ENCODE data around the gene ARFRP1.

DNA sequence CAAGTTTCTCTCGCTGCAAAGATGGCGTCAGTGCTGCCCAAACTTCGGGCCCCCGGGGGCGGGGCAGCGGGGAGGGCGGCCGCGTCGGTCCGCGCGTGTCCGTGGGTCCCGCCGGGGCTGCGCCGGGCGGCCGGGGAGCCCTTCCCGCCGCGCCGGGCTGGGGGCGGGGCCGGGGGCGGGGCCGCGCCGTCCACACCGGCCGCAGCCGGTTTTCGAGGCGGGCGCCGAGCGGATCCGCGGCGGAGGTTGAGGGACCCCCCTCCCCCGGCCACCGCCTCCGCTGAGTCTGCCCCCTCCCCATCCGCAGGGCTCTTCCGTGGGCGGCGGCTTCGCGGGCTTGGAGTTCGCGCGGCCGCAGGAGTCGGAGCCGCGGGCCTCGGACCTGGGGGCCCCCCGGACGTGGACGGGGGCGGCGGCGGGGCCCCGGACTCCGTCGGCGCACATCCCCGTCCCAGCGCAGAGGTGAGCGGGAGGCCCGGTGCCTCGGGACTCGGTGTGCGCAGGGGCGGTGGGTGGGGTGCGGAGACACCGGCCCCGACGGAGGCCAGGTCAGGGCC is 32.4 kb upstream of the ARFRP1 start:
- TF ChIP-seq, protein P1, sequence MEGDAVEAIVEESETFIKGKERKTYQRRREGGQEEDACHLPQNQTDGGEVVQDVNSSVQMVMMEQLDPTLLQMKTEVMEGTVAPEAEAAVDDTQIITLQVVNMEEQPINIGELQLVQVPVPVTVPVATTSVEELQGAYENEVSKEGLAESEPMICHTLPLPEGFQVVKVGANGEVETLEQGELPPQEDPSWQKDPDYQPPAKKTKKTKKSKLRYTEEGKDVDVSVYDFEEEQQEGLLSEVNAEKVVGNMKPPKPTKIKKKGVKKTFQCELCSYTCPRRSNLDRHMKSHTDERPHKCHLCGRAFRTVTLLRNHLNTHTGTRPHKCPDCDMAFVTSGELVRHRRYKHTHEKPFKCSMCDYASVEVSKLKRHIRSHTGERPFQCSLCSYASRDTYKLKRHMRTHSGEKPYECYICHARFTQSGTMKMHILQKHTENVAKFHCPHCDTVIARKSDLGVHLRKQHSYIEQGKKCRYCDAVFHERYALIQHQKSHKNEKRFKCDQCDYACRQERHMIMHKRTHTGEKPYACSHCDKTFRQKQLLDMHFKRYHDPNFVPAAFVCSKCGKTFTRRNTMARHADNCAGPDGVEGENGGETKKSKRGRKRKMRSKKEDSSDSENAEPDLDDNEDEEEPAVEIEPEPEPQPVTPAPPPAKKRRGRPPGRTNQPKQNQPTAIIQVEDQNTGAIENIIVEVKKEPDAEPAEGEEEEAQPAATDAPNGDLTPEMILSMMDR (IDR thresholded peaks at IDR 0.05; ENCODE audit: insufficient read depth, low read length, poor library complexity, severe bottlenecking) = no peak
- no peak for TF ChIP-seq EZH2phosphoT487 (conservative IDR thresholded peaks at IDR 0.05; ENCODE audit: low read length)
